Tibial artery (tissue), 4 donors: ENCODE results near the gene KRT14.

ENCODE experiments used
- DNase-seq, 2 donors: peaks; one replicate each; pipeline ENCODE4 v3.0.0-alpha.2; 2019
- H3K27ac ChIP-seq, 2 donors: fragments of 200-600 bp; sonication (generic) in 1 of 2; 1 replicate in 1 of 2; 2 replicates in 1 of 2; pipeline ENCODE4 v1.5.1; 2018 to 2019; ENCODE audit warnings: mild to moderate bottlenecking in 1 of 2
- H3K27me3 ChIP-seq, 2 donors: fragments of 200-600 bp; sonication (generic) in 1 of 2; one replicate each; pipeline versions ENCODE4 v1.5.1 to v1.6.0; 2016 to 2019
- H3K36me3 ChIP-seq, 3 donors: fragments of 200-600 bp; sonication (generic) in 2 of 3; one replicate each; pipeline ENCODE4 v1.5.1; 2016 to 2019; ENCODE audit warnings: mild to moderate bottlenecking in 2 of 3
- H3K4me1 ChIP-seq, 4 donors: fragments of 200-600 bp; sonication (generic) in 2 of 4; 1 replicate in 3 of 4; 2 replicates in 1 of 4; pipeline ENCODE4 v1.5.1; 2016 to 2019
- H3K4me3 ChIP-seq, 2 donors: fragments of 200-600 bp; sonication (generic) in 1 of 2; 1 replicate in 1 of 2; 2 replicates in 1 of 2; pipeline ENCODE4 v1.5.1; 2018 to 2019; ENCODE audit warnings: mild to moderate bottlenecking in 2 of 2
- H3K9me3 ChIP-seq, 3 donors: fragments of 200-600 bp; sonication (generic) in 1 of 3; one replicate each; pipeline ENCODE4 v1.5.1; 2016 to 2019
- intact Hi-C: fragments of 100-400 bp; cut with DNase I; formaldehyde crosslinking; loops from one replicate; pipeline ENCODE4 v1.15.0; 2023; ENCODE audit warnings: low total_unique reads
- TF ChIP-seq, protein P1 (sequence below), 2 experiments: fragments of 200-600 bp in 1 of 2; fragments of 450-650 bp in 1 of 2; IDR thresholded peaks; one replicate each; pipeline ENCODE4 v1.5.1; 2017 to 2019; ENCODE audit warnings: antibody characterized with exemption in 2 of 2, mild to moderate bottlenecking in 1 of 2, moderate library complexity in 1 of 2

KRT14 gene

DNA sequence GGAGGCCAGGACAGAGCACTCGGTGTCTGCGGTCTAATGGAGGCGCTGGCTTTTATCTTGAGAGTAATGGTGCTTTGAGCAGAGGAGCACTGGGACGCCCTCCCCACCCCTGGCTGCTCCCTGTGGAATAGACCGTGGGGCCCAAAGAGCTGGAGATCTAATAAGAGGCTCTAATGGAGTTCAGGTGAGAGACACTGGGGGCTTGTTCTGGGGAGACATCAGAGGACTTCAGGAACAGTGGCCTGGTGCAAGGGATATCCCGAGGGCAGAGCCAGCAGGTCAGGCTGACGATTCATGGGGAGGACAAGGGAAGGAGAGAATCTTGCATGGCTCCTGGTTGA, 49.1 kb downstream of the KRT14 start:
- intact Hi-C loops = no loop called here
- Histone ChIP-seq H3K4me3 (no peak overlapping the region), H3K36me3 (no peaks in the 10 kb centered on the region), H3K9me3 (no peaks in the 10 kb centered on the region), H3K4me1 (peaks cover 0 to 16% (median 0%) of the 10 kb centered on the region in 4 donors), H3K27ac (no peak overlapping the region), H3K27me3 (peaks cover 0 to 24% of the 10 kb centered on the region in 2 donors)
- TF ChIP-seq, protein P1, sequence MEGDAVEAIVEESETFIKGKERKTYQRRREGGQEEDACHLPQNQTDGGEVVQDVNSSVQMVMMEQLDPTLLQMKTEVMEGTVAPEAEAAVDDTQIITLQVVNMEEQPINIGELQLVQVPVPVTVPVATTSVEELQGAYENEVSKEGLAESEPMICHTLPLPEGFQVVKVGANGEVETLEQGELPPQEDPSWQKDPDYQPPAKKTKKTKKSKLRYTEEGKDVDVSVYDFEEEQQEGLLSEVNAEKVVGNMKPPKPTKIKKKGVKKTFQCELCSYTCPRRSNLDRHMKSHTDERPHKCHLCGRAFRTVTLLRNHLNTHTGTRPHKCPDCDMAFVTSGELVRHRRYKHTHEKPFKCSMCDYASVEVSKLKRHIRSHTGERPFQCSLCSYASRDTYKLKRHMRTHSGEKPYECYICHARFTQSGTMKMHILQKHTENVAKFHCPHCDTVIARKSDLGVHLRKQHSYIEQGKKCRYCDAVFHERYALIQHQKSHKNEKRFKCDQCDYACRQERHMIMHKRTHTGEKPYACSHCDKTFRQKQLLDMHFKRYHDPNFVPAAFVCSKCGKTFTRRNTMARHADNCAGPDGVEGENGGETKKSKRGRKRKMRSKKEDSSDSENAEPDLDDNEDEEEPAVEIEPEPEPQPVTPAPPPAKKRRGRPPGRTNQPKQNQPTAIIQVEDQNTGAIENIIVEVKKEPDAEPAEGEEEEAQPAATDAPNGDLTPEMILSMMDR (IDR thresholded peaks at IDR 0.05) = no peak
- DNase-seq = no peak

DNA sequence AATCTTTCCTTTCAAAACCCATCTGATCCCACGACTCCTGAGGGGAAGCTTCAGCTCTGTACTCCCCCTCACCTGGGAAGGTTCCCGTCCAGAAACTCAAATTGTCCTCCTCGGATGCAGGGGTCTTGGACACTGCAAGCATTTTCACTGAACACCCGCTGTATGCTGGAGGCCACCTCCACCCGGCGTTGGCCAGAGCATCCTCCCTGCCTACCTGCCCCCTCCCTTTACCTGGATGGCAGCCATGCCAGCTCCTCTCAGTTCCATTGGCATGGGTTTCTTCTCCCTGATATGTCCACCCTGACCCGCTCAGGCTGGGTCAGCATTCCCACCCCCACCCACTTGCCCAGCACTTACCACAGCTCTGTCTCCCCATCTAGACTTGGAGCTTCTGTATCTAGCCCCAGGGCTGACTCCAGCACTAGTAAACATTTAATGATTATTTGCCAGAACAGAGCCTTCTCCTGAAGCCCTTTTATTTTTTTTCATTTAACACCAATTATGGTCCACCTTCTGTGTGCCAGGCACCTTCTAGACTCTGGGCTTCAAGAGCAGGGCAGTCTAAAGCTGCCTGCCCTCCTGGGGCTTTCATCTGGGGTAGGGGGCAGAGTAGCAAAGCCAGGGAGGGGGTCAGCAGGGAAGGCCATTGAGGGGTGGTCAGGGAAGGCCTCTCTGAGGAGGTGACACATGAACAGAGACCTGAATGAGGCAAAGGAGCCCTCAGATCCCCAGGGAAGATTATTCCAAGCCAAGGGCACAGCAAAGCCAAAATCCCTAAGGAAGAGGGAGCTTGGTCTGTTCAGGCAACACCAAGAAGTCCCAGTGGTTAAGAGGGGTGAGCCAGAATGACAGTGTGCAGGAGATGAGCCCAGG, 49.7 kb downstream of the KRT14 start:
- Histone ChIP-seq H3K9me3 (no peaks in the 10 kb centered on the region), H3K27ac (no peak overlapping the region), H3K27me3 (peaks cover 0 to 25% of the 10 kb centered on the region in 2 donors), H3K4me3 (no peak overlapping the region), H3K4me1 (peaks cover 0 to 16% (median 0%) of the 10 kb centered on the region in 4 donors), H3K36me3 (no peaks in the 10 kb centered on the region)
- intact Hi-C loops = no loop called here
- TF ChIP-seq, protein P1 (IDR thresholded peaks at IDR 0.05) = no peak
- DNase-seq = no peak

DNA sequence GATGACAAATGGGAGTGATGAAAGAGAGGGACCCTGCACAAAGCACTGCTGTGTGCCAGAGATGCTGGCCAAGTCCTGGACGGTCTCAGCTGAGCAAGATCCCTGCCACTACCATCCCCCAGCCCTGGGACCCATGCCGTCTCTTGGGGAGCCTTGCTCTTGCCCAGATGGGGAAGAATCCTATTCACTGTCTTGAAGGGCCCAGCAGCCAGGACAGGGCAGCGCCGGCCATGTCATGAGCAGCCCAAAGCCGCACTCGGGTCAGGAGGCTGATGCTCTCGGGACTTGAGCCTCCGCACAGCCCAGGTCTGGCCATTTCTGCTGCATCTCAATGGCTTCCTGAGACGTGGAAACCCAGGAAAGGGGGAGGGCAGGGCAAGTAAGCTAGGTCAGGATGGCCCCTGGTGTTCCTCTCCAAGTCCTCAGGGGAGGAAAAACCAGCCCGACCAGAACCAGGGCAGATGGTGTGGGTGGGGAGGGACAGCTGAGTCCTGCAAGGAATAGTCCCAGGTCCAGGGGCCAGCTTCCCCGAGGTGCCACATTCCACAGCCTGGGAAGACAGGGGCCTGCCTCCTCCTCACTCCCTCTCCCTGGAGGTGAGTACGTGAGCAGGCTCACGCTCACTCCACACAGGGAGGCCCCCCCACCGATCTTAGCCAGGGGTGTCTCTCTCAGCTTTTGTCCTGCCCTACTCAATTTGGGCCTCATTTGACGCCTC, 50.8 kb downstream of the KRT14 start:
- intact Hi-C loops = no loop called here
- Histone ChIP-seq H3K4me1 (peaks cover 0 to 16% (median 0%) of the 10 kb centered on the region in 4 donors), H3K4me3 (no peak overlapping the region), H3K27me3 (peaks cover 0 to 25% of the 10 kb centered on the region in 2 donors), H3K36me3 (no peaks in the 10 kb centered on the region), H3K9me3 (no peaks in the 10 kb centered on the region), H3K27ac (no peak overlapping the region)
- no peak for DNase-seq
- TF ChIP-seq, protein P1 (IDR thresholded peaks at IDR 0.05) = no peak

DNA sequence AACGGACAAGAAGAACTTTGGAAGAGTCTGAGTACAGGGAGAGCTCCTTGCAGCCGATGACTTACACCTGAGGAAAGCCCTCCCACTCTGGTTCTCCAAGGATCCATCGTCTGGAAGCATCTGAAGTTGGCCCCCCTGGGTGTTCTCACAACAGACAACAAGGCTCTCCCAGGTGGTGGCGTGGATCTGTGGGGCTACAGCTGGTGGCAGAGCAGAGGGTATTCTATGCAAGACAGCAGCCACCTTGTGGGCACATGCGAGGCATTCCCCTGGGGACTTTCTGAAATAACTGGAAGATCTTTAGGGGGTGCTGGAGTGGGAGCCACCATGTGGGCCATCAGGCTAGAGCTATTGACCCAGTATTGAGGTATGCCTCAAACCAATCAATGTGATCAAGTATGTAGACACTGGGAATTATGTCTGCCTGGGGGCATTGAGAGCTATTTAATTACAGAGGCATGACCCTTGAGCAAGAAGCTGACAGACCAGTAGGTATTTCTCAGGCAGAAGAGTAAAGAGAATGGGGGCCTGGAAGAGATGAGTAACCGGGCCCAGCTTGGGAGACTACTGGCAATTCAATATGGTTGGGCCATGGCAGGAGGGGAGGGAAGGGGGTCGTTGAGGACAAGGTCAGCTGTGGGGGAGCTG, 51.7 kb downstream of the KRT14 start:
- H3K4me1 ChIP-seq = peaks cover 0 to 16% (median 0%) of the 10 kb centered on the region in 4 donors
- no peak for DNase-seq
- intact Hi-C loops = no loop called here
- H3K36me3 ChIP-seq = no peaks in the 10 kb centered on the region
- no peak overlapping the region for H3K27ac ChIP-seq
- no peak overlapping the region for H3K4me3 ChIP-seq
- TF ChIP-seq, protein P1 (IDR thresholded peaks at IDR 0.05) = no peak
- peaks cover 0 to 25% of the 10 kb centered on the region in 2 donors for H3K27me3 ChIP-seq
- H3K9me3 ChIP-seq = no peaks in the 10 kb centered on the region

DNA sequence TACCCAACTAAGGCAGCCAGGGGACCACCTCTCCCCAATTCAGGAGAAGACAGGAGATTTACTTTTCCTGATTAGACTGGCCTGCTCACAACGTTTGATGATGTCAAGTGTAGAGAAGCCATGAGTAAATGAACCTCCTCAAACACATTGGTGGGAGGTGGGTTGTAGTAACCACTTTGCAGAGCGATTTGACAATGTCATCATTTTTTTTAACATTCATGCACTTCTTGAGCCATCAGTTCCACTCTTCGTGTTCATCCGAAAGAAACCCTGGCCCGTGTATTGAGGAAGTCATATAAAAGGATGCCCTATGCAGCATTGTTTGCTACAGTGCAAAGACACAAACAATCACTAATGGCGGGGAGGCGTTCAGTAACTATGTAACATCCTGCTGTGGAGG, 53.1 kb downstream of the KRT14 start:
- TF ChIP-seq, protein P1 (IDR thresholded peaks at IDR 0.05) = no peak
- intact Hi-C loops = no loop called here
- H3K27ac ChIP-seq = no peak overlapping the region
- DNase-seq = no peak
- H3K36me3 ChIP-seq = no peaks in the 10 kb centered on the region
- no peak overlapping the region for H3K4me3 ChIP-seq
- peaks cover 0 to 12% (median 0%) of the 10 kb centered on the region in 4 donors for H3K4me1 ChIP-seq
- no peaks in the 10 kb centered on the region for H3K9me3 ChIP-seq
- H3K27me3 ChIP-seq = peaks cover 0 to 39% of the 10 kb centered on the region in 2 donors
